Hypothalamus (tissue), 51 donors: ENCODE data around the gene CCDC15.
"Not testable (repeated sequence)": the region's sequence is repeated elsewhere in the genome, so short reads cannot be mapped to it uniquely, and the experiment has no call there.

Source experiments
- DNase-seq, 51 donors: peaks; one replicate each; lab custom pipeline; 2025; lab: John Stamatoyannopoulos, UW

CCDC15 gene

GRCh38 chr11:124938206-124938765 is 15.7 kb upstream of the CCDC15 start:
- no peak for DNase-seq

- DNase-seq = no peak
These were observed 15.0 kb upstream of the CCDC15 start for GRCh38 chr11:124938970-124939369.

- no peak for DNase-seq
These were observed 12.3 kb upstream of the CCDC15 start for GRCh38 chr11:124941703-124942102.

GRCh38 chr11:124942466-124943253 is 11.3 kb upstream of the CCDC15 start:
- peak in 34 of 51 donors; percentile 14 to 91 (median 53) for DNase-seq

GRCh38 chr11:124943254-124943616 is 10.8 kb upstream of the CCDC15 start:
- peak in 37 of 51 donors; percentile 11 to 85 (median 57) for DNase-seq

GRCh38 chr11:124943741-124944140 is 10.3 kb upstream of the CCDC15 start:
- DNase-seq = peak in 1 of 51 donors; percentile 53

- no peak for DNase-seq
These were observed 9.4 kb upstream of the CCDC15 start for GRCh38 chr11:124944565-124944964.

- DNase-seq = no peak
These were observed 8.2 kb upstream of the CCDC15 start for GRCh38 chr11:124945826-124946225.

GRCh38 chr11:124946735-124947141 is 7.3 kb upstream of the CCDC15 start:
- DNase-seq = peak in 39 of 51 donors; percentile 17 to 91 (median 68)

GRCh38 chr11:124950601-124951330 is 3.2 kb upstream of the CCDC15 start:
- no peak for DNase-seq

GRCh38 chr11:124951341-124951740 is 2.7 kb upstream of the CCDC15 start:
- DNase-seq = no peak

GRCh38 chr11:124954590-124954955 is 571 bp downstream of the CCDC15 start:
- DNase-seq = no peak

GRCh38 chr11:124955035-124955434 is 1.0 kb downstream of the CCDC15 start:
- DNase-seq = no peak

GRCh38 chr11:124961972-124962609 is 8.1 kb downstream of the CCDC15 start:
- peak in 2 of 51 donors; percentile 20 to 65 for DNase-seq

GRCh38 chr11:124968197-124968596 is 14.2 kb downstream of the CCDC15 start:
- not testable (repeated sequence) for DNase-seq

- no peak for DNase-seq
These were observed 16.9 kb downstream of the CCDC15 start for GRCh38 chr11:124970925-124971324.

GRCh38 chr11:124971810-124972209 is 17.8 kb downstream of the CCDC15 start:
- DNase-seq = no peak

GRCh38 chr11:124976531-124976930 is 22.5 kb downstream of the CCDC15 start:
- no peak for DNase-seq

GRCh38 chr11:124977006-124977405 is 23.0 kb downstream of the CCDC15 start:
- no peak for DNase-seq

- DNase-seq = no peak
These were observed 24.3 kb downstream of the CCDC15 start for GRCh38 chr11:124978316-124978715.

- no peak for DNase-seq
These were observed 28.0 kb downstream of the CCDC15 start for GRCh38 chr11:124982043-124982442.
